BE2C (cell line): ENCODE results near the gene MS4A12.

ENCODE experiments used
- DNase-seq: peaks from one replicate; pipeline ENCODE4 v3.0.0-alpha.2; 2020
- H3K27me3 ChIP-seq: fragments of 250-450 bp; sonication (Bioruptor Pico); 2 replicates; pipeline ENCODE4 v1.5.1; 2020; ENCODE audit warnings: mild to moderate bottlenecking
- H3K36me3 ChIP-seq: fragments of 250-450 bp; sonication (Bioruptor Pico); 2 replicates; pipeline ENCODE4 v1.5.1; 2020; ENCODE audit warnings: mild to moderate bottlenecking
- H3K4me1 ChIP-seq: fragments of 250-450 bp; sonication (Bioruptor Pico); 2 replicates; pipeline ENCODE4 v1.5.1; 2020
- H3K4me3 ChIP-seq: 2 replicates; pipeline ENCODE4 v1.5.1; 2011; ENCODE audit warnings: low read depth, low read length
- H3K9me3 ChIP-seq: fragments of 250-450 bp; sonication (Bioruptor Pico); 2 replicates; pipeline ENCODE4 v1.5.1; 2020
- CTCF ChIP-seq: IDR thresholded peaks from 2 replicates; pipeline ENCODE4 v1.5.1; 2012; ENCODE audit warnings: mild to moderate bottlenecking, low read depth, low read length

The MS4A12 gene

DNA sequence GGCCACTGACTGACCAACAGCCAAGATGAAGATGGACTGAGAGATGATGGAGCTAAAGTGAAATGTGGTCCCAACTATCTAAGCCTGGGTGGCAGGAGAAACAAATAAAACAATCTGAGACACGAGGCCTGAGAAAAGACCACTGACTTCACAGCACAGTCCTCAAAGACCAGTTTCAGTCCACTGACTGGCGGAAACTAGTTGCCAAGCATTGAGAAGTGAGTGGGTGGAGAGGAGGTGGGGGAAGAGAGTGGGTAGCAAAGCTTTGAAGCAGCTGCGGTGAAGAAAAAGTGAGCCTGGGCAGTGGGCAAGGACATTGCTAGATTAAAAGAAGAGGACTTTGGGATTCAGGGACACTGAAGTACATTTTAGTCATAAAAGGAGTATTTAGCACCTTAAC lies 35.0 kb upstream of the MS4A12 start:
- Histone ChIP-seq H3K4me1 (no peaks in the 10 kb centered on the region), H3K36me3 (no peaks in the 10 kb centered on the region), H3K4me3 (no peak overlapping the region), H3K27me3 (no peaks in the 10 kb centered on the region), H3K9me3 (no peaks in the 10 kb centered on the region)
- DNase-seq, result no peak
- TF ChIP-seq CTCF, result no peak

DNA sequence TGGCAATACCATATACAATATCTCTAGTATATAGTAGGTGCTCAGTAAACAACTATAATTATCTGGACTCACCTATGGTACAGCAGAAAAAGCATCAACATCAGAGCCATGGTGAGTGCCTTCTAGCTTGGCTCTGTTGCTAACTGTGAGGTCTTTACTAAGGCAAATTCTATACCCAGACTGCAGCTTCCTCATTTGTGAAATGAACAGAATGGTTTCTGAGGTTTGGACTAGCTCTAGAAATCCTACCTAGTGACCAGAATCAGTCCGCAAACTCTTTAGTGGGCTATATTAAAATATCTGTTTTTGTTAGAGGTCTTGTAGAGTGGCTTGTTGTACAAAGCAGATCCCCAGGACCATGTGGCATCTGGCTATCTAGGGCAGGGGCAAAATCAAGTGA lies 33.2 kb upstream of the MS4A12 start:
- no peaks in the 10 kb centered on the region for H3K36me3 ChIP-seq
- no peaks in the 10 kb centered on the region for H3K9me3 ChIP-seq
- TF ChIP-seq CTCF, result no peak
- no peak overlapping the region for H3K4me3 ChIP-seq
- DNase-seq, result no peak
- H3K4me1 ChIP-seq, result no peaks in the 10 kb centered on the region
- H3K27me3 ChIP-seq, result no peaks in the 10 kb centered on the region

DNA sequence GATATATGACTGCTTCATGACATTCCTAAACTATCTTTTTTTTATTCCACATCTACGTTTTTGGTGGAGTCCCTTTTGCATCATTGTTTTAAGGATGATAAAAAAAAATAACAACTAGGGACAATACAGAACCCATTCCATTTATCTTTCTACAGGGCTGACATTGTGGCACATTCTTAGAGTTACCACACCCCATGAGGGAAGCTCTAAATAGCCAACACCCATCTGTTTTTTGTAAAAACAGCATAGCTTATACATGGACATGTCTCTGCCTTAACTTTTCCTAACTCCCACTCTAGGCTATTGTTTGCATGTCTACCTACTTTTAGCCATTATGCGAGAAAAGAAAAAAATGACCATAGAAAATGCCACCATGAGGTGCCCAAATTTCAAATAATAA lies 23.7 kb upstream of the MS4A12 start:
- Histone ChIP-seq H3K4me3 (no peak overlapping the region), H3K36me3 (no peaks in the 10 kb centered on the region), H3K9me3 (no peaks in the 10 kb centered on the region), H3K27me3 (no peaks in the 10 kb centered on the region), H3K4me1 (no peaks in the 10 kb centered on the region)
- DNase-seq, result no peak
- no peak for TF ChIP-seq CTCF

DNA sequence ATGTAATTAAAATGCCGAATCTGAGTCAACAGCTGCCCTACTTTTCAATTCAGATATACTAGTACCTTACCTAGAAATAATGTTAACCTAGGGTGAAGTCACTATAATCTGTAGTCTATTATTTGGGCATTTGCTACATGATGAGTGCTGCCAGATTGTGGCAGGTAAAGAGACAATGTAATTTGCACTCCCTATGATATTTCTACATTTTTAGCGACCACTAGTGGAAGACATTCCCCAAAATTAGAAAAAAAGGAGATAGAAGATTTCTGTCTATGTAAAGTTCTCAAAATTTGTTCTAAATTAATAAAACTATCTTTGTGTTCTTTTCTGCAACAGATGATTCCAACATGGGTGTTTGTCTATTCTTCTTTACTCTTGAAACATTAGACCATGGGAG lies 22.9 kb upstream of the MS4A12 start:
- DNase-seq, result no peak
- Histone ChIP-seq H3K4me1 (no peaks in the 10 kb centered on the region), H3K36me3 (no peaks in the 10 kb centered on the region), H3K9me3 (no peaks in the 10 kb centered on the region), H3K27me3 (no peaks in the 10 kb centered on the region), H3K4me3 (no peak overlapping the region)
- TF ChIP-seq CTCF, result no peak

DNA sequence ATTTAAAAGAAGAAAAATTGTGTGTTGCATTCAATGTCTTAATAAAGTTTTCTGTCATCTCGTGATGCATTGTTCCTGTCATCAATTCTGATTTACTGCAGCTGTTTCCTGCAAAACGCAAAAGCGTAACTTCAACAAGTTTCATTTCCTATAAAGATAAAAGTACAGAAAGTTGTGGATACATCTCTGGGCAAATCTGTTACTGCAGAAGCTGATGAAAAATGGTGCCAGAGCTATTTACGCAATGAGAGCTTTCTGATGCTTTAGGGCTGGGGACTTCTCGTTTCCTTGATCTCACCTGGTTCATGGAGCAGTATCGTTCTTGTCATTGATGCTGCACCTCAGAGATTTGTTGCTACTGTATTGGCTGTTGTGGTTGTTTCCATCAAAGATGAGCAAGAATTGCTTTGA lies 15.5 kb upstream of the MS4A12 start:
- no peak for TF ChIP-seq CTCF
- H3K36me3 ChIP-seq, result no peaks in the 10 kb centered on the region
- H3K4me1 ChIP-seq, result no peaks in the 10 kb centered on the region
- H3K9me3 ChIP-seq, result no peaks in the 10 kb centered on the region
- no peak overlapping the region for H3K4me3 ChIP-seq
- no peak for DNase-seq
- H3K27me3 ChIP-seq, result no peaks in the 10 kb centered on the region

GRCh38 chr11:60482361-60482760 lies 10.2 kb upstream of the MS4A12 start:
- no peak overlapping the region for H3K4me3 ChIP-seq
- no peak for TF ChIP-seq CTCF
- H3K36me3 ChIP-seq, result no peaks in the 10 kb centered on the region
- no peaks in the 10 kb centered on the region for H3K27me3 ChIP-seq
- no peak for DNase-seq
- no peaks in the 10 kb centered on the region for H3K9me3 ChIP-seq
- no peaks in the 10 kb centered on the region for H3K4me1 ChIP-seq
